Common myeloid progenitor, CD34-positive (primary cell): ENCODE results near the gene GGCT.
A peak's percentile ranks its signal among the peaks of the same experiment; 100 is the strongest.
"Not testable (repeated sequence)": the region's sequence is repeated elsewhere in the genome, so short reads cannot be mapped to it uniquely, and the experiment has no call there.

Source experiments
- CTCF ChIA-PET: fragments of 350-600 bp; sonication (Branson Sonifier 250); formaldehyde crosslinking; loops from one replicate; lab custom pipeline; 2021; ENCODE audit warnings: antibody characterized with exemption; lab: Charles Lee
- POLR2A ChIA-PET: fragments of 350-600 bp; sonication (Branson Sonifier 250); formaldehyde crosslinking; loops from one replicate; lab custom pipeline; 2021; ENCODE audit warnings: antibody characterized with exemption; lab: Charles Lee
- DNase-seq, 3 donors: peaks; one replicate each; pipeline versions ENCODE4 v3.0.0 to v3.0.0-alpha.2; 2013
- H3K27ac ChIP-seq, 2 experiments: 1 replicate in 1 of 2; 2 replicates in 1 of 2; pipeline ENCODE4 v1.7.0; 2013; ENCODE audit warnings: inconsistent platforms in 2 of 2, low read length in 2 of 2, mild to moderate bottlenecking in 2 of 2, low read depth in 1 of 2, moderate library complexity in 1 of 2; ENCODE audit not compliant: severe bottlenecking in 2 of 2, insufficient read depth in 1 of 2, poor library complexity in 1 of 2
- H3K27me3 ChIP-seq, 5 experiments: replicated peaks in 2 of 5; 1 replicate in 3 of 5; 2 replicates in 2 of 5; pipeline versions ENCODE4 v1.6.1 to v1.7.0; 2013; ENCODE audit warnings: low read length in 4 of 5, mild to moderate bottlenecking in 2 of 5, moderate library complexity in 2 of 5, inconsistent platforms in 1 of 5; ENCODE audit not compliant: insufficient read depth in 5 of 5, control insufficient read depth in 4 of 5
- H3K36me3 ChIP-seq, 4 experiments: 1 replicate in 2 of 4; 2 replicates in 2 of 4; pipeline versions ENCODE4 v1.6.1 to v1.7.0; 2013; ENCODE audit warnings: low read length in 3 of 4, control low read depth in 1 of 4, mild to moderate bottlenecking in 1 of 4; ENCODE audit not compliant: control insufficient read depth in 4 of 4, insufficient read depth in 4 of 4
- H3K4me1 ChIP-seq, 4 experiments: 1 replicate in 3 of 4; 2 replicates in 1 of 4; pipeline versions ENCODE4 v1.6.1 to v1.7.1; 2013; ENCODE audit warnings: low read length in 3 of 4, mild to moderate bottlenecking in 3 of 4, control low read depth in 1 of 4, inconsistent platforms in 1 of 4, moderate library complexity in 1 of 4; ENCODE audit not compliant: control insufficient read depth in 4 of 4, insufficient read depth in 4 of 4; ENCODE audit errors: control extremely low read depth in 1 of 4
- H3K4me3 ChIP-seq, 7 experiments: 1 replicate in 4 of 7; 2 replicates in 3 of 7; pipeline versions ENCODE4 v1.5.1 to v1.7.0; 2013; ENCODE audit warnings: mild to moderate bottlenecking in 7 of 7, low read length in 6 of 7, moderate library complexity in 6 of 7, inconsistent platforms in 2 of 7, low read depth in 2 of 7, control low read depth in 1 of 7; ENCODE audit not compliant: insufficient read depth in 4 of 7, control insufficient read depth in 1 of 7; ENCODE audit errors: extremely low read depth in 1 of 7
- H3K9me3 ChIP-seq, 5 experiments: 1 replicate in 4 of 5; 2 replicates in 1 of 5; pipeline versions ENCODE4 v1.6.1 to v1.7.1; 2013; ENCODE audit warnings: low read length in 4 of 5, mild to moderate bottlenecking in 2 of 5, inconsistent platforms in 1 of 5, low read depth in 1 of 5, moderate library complexity in 1 of 5; ENCODE audit not compliant: control insufficient read depth in 4 of 5, insufficient read depth in 2 of 5; ENCODE audit errors: control extremely low read depth in 1 of 5
- WGBS: methylation state at CpG from one replicate; pipeline ENCODE4 v1.1.5; 2013; ENCODE audit not compliant: insufficient coverage; 5-methylcytosine and 5-hydroxymethylcytosine counted together

GGCT gene

GRCh38 chr7:30511973-30512662 lies 7.5 kb upstream of the GGCT start:
- no peak overlapping the region for H3K27ac ChIP-seq
- WGBS = 92% methylated on average over 1 of the region's 1 CpG
- no peaks in the 10 kb centered on the region for H3K36me3 ChIP-seq
- H3K27me3 ChIP-seq = no peaks in the 10 kb centered on the region
- DNase-seq = no peak
- no peak overlapping the region for H3K4me3 ChIP-seq
- peaks cover 0 to 3% (median 0%) of the 10 kb centered on the region in 5 experiments for H3K9me3 ChIP-seq
- ChIA-PET POLR2A (no interaction called here), CTCF (interaction anchor here (0.6 to 2.5 kb wide), 6 partner anchors 10 to 241 kb away, joined by 3 to 8 read pairs (median 4); no protein-coding TSS in a partner anchor)
- no peaks in the 10 kb centered on the region for H3K4me1 ChIP-seq

GRCh38 chr7:30511494-30511893 lies 6.9 kb upstream of the GGCT start:
- DNase-seq = no peak
- H3K9me3 ChIP-seq = peaks cover 0 to 3% (median 0%) of the 10 kb centered on the region in 5 experiments
- WGBS = 100% methylated on average over 2 of the region's 2 CpGs
- no peaks in the 10 kb centered on the region for H3K36me3 ChIP-seq
- H3K4me1 ChIP-seq = no peaks in the 10 kb centered on the region
- H3K27me3 ChIP-seq = no peaks in the 10 kb centered on the region
- no peak overlapping the region for H3K4me3 ChIP-seq
- ChIA-PET CTCF (interaction anchor here (0.8 to 2.5 kb wide), 6 partner anchors 11 to 237 kb away, joined by 3 to 8 read pairs (median 3); no protein-coding TSS in a partner anchor), POLR2A (interaction anchor here (0.7 kb wide), 1 partner anchor 112 kb away, joined by 3 read pairs; no protein-coding TSS in a partner anchor)
- no peak overlapping the region for H3K27ac ChIP-seq

- WGBS = 95% methylated on average over 2 of the region's 4 CpGs
- DNase-seq = peak; percentile 39 to 66 (median 65)
- CTCF ChIA-PET = interaction anchor here (0.8 to 2.5 kb wide), 10 partner anchors 9 to 236 kb away, joined by 3 to 8 read pairs (median 3); no protein-coding TSS in a partner anchor
Observed at GRCh38 chr7:30510124-30511075, 5.8 kb upstream of the GGCT start.

GRCh38 chr7:30509171-30509857 lies 4.7 kb upstream of the GGCT start:
- H3K27ac ChIP-seq, H3K27me3 ChIP-seq, H3K36me3 ChIP-seq, H3K4me3 ChIP-seq, H3K9me3 ChIP-seq, DNase-seq, POLR2A ChIA-PET, H3K4me1 ChIP-seq, CTCF ChIA-PET: not testable (repeated sequence)
- whole genome bisulfite sequencing = 100% methylated on average over 1 of the region's 9 CpGs

More at GRCh38 chr7:30510124-30511075, 5.8 kb upstream of the GGCT start:
- peaks cover 0 to 3% (median 2%) of the 10 kb centered on the region in 4 experiments for H3K4me1 ChIP-seq
- no peaks in the 10 kb centered on the region for H3K36me3 ChIP-seq
- no peak overlapping the region for H3K4me3 ChIP-seq
- no peak overlapping the region for H3K27ac ChIP-seq
- POLR2A ChIA-PET = no interaction called here
- peaks cover 0 to 3% (median 0%) of the 10 kb centered on the region in 5 experiments for H3K9me3 ChIP-seq
- no peaks in the 10 kb centered on the region for H3K27me3 ChIP-seq

- 95% methylated on average over 8 of the region's 9 CpGs for WGBS
- H3K27ac ChIP-seq, H3K36me3 ChIP-seq, H3K4me3 ChIP-seq, H3K27me3 ChIP-seq, DNase-seq, H3K9me3 ChIP-seq, POLR2A ChIA-PET: not testable (repeated sequence)
- CTCF ChIA-PET = interaction anchor here (0.6 to 1.8 kb wide), 3 partner anchors 29 to 158 kb away, joined by 3 to 4 read pairs (median 3); partner anchors contain the start of gene NOD1
- peaks cover 6 to 25% (median 21%) of the 10 kb centered on the region in 4 experiments for H3K4me1 ChIP-seq
Observed at GRCh38 chr7:30507346-30507900, 2.8 kb upstream of the GGCT start.

- POLR2A ChIA-PET = no interaction called here
- DNase-seq = no peak
- peaks cover 6 to 27% (median 21%) of the 10 kb centered on the region in 4 experiments for H3K4me1 ChIP-seq
- peaks cover 0 to 3% (median 0%) of the 10 kb centered on the region in 5 experiments for H3K9me3 ChIP-seq
- H3K4me3 ChIP-seq = peak overlapping the region; percentile 75 to 97 (median 95)
- CTCF ChIA-PET = interaction anchor here (0.6 to 1.0 kb wide), 2 partner anchors 11 to 229 kb away, joined by 3 to 4 read pairs; no protein-coding TSS in a partner anchor
- peaks cover 0 to 12% (median 1%) of the 10 kb centered on the region in 4 experiments for H3K36me3 ChIP-seq
- H3K27me3 ChIP-seq = no peaks in the 10 kb centered on the region
- H3K27ac ChIP-seq = peak overlapping the region; percentile 33 to 80
- WGBS = 0% methylated on average over 15 of the region's 19 CpGs
Observed at GRCh38 chr7:30505174-30505697, 607 bp upstream of the GGCT start.
